ENCODE measurements around the gene VSTM5.

The VSTM5 gene

DNA sequence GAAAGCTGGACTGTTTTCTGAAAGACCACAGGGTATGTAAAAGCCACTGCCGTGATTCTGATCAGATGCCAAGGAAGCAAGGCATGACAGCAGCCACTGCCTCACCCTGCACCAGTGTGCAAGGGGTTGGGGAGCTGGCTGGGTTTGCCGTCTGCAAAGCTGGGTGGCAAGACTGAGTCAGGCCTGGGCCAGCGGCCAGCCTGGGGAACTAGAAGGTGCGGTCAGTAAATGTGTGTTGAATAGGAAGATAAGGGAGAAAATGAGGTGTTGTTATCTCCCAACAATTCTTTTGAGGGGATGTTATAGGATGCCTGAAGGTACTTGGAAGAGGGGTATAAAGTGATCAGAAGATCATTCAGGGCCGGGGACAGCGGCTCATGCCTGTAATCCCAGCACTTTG is 8.0 kb downstream of the VSTM5 start:
- DNase-seq (ENCODE audit: low read depth in 3 of 3), result no peak

DNA sequence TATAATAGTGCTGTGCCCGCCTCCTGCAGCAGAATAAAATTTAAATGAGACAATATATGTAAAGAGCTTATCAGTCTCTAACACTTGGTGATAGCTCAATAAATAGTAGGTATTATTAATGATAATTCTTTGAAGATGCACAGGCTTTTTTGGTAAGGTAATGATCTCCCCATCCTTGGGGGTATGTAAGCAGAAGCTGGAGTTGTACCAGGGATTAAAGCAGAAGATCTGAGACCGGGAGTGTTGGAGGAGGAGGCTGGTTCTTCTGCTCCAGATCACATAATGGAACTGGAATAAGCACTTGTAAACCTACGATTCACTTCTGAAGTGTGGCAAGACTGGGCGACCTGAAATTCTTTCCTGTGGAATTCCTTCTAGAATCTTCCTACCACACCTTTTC is 8.4 kb downstream of the VSTM5 start:
- no peak for DNase-seq (ENCODE audit: low read depth in 3 of 3)

DNA sequence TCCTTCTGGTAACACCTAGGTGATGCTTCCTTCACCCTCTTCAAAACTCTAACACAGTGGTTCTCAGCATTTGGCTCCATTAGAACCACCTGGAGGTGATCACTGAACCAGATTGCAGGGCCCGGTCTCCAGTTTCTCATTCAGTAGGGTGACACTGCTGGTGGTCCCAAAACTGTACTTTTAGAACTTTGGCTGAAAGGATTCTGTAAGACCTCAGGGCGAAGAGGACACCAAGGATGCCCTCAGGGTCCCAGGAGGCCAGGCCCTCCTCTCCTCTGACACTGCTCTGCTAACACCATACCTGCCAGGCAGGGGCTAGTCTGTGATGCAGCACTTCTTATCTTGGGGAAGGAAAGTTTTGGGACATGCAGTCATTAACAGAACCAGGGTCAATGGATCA is 9.0 kb downstream of the VSTM5 start:
- no peak for DNase-seq (ENCODE audit: low read depth in 3 of 3)

DNA sequence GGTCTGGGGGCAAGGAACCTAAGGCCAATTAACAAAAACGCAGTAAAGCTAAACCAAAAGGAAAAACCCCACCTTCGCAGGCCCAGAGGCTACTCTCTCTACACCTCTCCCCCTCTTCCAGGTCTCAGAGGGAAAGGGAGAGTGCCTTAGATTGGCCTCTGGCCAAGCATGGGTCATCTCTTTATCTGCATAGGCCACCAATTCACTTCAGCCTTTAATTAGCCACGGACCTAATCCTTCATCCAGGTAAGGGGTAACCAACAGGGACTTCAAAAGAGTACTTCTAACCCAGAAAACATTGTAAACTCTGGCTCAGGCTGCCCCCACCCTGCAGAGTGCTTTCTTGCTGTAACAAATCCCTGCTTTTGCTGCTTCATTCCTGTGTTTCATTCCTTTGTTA is 9.4 kb downstream of the VSTM5 start:
- no peak for DNase-seq (ENCODE audit: low read depth in 3 of 3)

DNA sequence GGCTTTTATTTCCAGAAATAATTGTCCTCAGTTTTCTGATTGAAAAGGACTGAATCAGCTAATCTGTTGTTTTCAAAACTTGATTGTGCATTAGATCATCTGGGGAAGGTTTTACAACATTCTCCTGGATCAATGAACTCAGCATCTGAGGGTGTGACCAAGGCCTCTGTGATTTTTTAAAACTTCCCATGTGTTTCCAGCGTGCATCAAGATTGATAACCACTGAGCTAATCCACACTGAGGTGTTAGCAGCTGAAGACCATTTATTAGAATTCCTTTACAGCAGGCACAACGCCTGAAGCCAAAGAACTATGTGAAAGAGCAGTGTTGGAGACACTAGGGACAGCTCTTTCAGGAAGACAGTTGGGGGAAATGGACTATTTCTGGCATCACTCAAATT is 10.2 kb downstream of the VSTM5 start:
- DNase-seq (ENCODE audit: low read depth in 3 of 3), result no peak

DNA sequence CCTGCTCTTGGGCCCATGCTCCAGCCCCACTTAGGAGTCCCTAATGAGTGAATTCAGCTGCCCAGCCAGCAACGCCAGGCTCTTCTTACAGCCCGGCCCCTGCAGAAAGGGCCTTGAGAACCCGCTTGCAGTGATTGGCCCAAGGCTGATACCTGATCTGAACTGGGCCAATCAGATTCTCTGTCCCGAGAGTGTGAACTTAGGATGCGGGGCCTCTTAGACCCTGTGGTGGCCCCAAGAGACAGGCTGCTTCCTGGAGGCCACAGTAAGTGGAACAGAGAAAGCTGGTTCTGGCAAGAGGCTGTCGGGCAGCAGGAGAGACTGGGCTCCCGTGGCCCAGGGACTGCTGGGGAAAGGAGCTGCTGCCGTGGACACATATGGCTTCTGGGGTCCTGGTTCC is 11.5 kb downstream of the VSTM5 start:
- no peak for DNase-seq (ENCODE audit: low read depth in 3 of 3)

DNA sequence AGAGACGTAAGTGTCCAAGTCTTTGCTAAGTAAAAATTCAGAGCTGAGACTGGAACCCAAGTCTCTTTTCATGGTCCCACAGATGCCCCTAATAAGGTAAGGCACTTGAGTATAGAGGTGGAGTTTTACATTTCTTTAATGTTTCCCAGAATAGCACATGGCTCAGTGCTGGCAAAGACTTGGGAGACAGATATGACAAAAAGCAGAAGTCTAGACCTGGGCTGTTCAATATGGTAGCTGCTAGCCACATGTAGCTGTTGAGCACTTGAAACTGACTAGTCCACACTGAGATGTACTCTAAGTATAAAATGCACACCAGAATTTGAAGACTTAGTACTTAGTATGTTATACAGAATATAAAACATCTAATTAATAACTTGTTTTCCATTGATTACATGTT is 17.6 kb downstream of the VSTM5 start:
- DNase-seq (ENCODE audit: low read depth in 3 of 3), result no peak

DNA sequence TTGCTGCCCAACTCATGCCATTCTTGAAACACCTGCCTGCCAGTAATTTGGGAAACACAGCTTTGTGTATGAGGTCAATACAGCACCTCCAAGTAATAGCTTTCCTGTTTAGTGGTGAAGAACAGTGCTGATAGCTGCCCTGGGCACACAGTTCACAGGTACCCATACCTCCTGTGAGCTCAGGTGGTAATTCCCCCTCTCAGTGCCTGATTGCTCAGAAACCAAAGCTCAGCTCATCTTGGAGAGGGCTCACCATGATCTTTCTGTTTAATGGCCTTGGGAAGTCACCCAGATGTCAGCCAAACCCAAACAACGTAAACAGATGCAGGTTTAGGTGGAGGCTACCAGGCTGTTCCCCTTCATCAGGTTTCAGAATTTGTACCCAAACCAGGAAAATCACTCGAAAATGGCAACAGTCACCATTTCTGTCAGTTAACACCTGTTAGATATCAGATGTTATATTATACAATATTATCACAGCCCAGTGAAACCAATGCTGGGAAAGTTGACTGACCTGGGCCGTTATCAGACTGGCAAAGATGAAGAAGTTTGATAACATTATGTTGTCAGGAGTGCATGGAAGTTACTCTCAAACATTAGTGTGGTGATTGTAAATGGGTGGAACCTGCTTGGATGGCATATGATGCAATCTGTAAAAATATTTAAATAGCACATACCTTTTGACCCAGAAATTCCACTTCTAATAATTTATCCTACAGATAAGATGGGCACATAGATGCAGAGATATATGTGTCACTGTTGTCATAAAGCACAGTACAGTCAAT is 18.9 kb downstream of the VSTM5 start:
- DNase-seq (ENCODE audit: low read depth in 3 of 3), result no peak

DNA sequence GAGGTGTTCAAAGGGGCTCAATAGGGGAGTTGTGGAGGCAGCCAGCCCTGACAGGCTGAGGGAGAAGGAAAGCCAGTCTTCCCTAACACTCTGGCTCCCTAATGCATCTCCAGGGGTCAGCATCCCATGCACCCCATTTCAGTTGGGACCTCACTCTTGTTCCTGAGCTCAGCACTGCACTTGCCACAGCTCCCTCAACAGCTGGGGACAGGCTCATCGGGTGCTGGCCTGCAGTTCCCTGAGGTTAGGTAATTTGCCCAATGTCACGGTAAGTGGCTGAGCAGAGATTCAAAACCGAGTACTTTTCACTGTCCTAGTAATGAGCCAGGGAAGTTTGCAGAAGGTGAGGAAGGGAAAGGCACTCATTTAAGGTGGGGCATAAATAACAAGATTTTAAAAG is 20.8 kb downstream of the VSTM5 start:
- no peak for DNase-seq (ENCODE audit: low read depth in 3 of 3)

DNA sequence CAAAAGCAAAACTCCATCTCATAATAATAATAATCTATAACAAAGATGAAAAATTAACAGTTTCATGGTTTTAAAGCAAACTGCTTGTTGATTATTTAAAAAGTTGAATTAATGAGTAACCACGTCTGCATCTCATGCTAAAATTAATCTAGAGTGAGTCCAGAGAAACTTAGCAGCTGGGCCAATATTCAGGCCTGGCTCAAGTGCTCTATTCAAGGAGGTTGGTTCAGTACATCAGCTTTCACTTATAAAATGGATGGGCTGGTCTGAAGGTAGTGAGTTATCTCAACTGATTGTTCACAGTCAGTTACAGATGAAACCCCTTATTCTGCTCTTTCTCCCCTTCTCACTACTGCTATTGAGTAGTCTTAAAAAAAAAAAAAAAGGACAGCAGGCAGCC is 23.1 kb downstream of the VSTM5 start:
- no peak for DNase-seq (ENCODE audit: low read depth in 3 of 3)

DNA sequence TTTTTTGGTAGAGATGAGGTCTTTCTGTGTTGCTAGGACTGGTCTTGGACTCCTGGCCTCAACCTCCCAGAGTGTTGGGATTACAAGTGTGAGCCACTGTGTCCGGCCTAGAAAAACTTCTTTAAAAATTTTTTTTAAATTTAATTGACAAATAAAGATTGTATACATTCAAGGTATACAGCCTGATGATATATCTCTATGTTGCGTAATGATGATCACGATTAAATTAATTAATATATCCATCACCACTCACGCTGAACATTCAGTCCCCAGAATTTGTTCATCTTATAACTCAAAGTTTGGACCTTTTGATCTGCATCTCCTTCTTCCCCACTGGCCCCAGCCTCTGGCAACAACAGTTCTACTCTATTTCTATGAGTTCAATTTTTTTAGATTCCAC is 27.2 kb downstream of the VSTM5 start:
- no peak for DNase-seq (ENCODE audit: low read depth in 3 of 3)

DNA sequence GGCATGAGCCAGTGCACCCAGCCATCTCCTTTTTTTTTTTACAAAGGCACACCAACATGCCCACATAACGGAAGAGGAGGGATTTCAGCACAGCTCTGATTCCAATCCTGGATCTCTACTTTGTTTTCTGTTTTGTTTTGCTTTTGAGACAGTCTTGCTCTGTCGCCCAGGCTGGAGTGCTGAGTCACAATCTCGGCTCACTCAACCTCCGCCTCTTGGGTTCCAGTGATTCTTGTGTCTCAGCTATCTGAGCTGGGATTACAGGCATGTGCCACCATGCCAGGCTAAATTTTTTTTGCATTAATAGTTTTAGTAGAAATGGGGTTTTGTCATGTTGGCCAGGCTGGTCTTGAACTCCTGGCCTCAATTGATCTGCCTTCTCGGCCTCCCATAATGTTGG is 28.1 kb downstream of the VSTM5 start:
- no peak for DNase-seq (ENCODE audit: low read depth in 3 of 3)

DNA sequence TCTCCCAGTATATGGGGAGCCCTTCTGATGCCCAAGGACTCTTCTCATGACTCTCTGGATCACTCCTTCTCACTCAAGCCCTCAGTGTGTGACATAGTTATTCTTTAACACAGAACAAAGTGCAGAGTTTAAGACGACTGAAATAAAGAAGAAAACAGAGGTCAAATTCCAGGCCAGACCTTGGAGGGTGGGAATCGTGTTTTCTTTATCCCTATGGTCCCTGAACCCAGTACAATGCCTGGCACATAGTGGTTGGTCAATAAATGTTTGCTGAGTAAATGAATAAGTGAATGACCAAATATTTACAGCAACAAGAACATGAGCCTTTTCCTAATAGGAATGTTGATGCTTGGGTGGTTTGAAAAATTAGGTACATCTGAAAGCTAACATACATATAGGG is 28.8 kb downstream of the VSTM5 start:
- no peak for DNase-seq (ENCODE audit: low read depth in 3 of 3)

DNA sequence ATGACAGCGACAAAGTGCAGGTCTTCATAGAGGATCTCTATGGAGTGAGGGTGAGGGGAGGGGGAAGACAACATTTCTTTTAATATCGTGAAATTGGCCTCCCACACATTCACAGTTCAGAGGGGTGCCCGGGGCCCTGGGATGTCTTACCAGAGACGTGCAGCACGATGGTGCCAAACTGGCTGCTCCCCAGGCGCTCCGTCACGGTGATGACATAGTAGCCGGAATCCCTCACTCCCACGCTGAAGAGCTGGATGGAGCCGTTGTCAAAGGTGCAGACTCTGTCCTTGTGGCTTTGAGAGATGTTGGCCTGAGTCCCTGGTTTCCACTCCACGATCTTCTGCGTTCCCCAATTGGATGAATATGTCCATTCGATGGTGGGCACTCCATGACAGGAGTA is 29.6 kb downstream of the VSTM5 start:
- no peak for DNase-seq (ENCODE audit: low read depth in 3 of 3)

DNA sequence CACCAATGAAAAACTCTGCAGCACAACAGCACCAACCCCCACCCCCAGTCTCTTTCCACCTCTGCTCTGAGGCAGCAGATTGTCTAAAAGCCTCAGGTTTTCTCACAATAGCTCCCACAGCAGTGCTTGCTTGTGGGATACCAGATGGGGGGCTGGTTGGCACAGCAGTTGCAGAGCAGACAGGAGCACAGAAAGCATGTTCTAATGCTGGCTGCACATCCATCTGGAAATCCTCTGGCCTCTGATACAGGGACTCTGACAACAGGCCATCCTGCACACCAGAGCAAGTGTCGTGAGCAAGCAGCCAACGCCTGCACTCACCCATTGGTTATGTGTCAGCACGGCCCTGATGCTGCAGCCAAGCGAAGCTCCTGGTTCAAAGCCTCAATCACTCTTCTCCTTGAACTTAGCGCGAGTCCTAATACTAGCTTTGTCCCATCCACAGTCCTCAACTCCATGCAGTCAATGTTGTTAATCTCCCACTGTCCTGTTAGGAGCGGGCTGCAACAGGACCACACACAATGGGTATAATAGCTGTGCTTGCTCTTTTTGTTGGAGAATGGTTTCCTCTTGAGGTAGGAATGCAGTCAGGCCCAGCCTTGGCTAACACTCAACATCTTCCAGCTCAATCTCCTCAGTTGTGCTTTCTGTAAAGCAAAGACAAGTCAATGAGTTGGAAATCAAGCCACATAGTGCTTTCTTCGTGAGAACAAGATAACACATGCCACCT is 30.3 kb downstream of the VSTM5 start:
- DNase-seq (ENCODE audit: low read depth in 3 of 3), result no peak

DNA sequence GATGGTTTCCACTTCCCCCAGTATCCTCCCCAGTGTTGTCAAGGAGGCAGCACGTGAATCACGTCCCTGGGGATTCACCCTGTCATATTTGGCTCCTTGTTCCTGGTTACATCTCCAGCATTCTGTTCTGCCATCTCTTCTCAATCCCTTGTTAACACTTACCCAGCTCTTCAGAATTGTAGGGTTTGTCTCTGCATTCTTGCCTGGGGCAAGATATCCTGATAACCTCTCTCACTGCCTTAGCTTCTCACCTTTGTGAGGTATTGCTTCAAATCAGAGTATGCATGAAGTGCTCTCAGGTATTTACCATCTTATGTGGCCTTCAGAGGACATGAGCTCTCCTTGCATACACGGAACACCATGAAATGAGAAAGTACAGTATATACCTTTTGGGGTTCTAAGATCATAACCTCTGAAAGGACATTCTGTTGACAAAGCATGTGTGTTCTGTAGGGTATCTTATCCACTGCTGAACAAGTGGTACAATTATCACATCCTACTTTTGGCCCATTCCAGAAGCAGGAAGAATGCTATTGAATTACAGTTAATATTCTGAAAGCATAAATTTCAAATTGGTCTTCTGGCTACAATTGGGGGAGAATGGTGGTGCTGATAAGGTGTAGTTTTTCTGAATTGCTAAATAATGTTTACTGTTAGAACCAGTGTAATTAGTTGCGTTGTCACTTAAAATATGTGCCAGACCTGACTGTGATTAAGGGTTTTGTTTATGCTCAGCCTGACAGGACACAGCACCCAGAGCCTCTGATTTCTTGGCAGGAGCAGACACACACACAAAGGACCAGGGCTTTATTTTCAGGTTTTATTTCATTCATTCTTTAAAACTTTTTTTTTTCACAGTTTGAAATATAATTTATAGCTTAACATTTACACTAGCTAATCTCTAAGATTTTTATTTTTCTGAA is 32.7 kb downstream of the VSTM5 start:
- DNase-seq (ENCODE audit: low read depth in 3 of 3), result no peak

DNA sequence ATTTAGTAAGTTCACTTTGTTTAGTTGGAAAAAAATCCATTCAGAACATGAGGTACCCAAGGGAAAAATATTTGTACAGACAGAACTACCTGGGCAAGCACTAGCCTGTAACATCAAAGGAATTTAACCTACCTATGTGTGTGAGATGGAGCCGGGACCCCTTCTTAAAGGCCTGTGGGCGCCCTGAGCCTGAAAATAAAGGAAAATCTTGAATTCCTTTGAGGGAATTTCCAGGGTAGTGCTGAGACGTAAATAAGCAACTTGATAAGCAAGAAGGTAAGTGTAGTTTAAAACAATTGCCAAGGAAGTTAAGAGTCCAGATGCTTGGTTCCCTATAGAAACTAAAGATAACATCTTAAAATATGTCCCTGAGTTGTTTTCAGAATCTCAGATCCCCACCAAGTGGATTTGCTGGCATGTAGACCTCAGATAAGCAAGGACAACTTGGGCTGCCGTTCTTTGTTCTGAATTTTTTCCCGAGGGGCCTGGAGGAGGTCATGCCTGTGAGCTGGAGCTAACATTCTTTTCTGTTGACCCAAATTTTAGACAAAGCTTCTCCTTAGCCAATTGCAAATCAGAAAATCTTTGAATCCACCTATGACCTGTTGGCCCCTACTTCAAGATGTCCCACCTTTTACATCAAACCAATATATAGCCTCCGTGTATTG is 35.3 kb downstream of the VSTM5 start:
- no peak for DNase-seq (ENCODE audit: low read depth in 3 of 3)

DNA sequence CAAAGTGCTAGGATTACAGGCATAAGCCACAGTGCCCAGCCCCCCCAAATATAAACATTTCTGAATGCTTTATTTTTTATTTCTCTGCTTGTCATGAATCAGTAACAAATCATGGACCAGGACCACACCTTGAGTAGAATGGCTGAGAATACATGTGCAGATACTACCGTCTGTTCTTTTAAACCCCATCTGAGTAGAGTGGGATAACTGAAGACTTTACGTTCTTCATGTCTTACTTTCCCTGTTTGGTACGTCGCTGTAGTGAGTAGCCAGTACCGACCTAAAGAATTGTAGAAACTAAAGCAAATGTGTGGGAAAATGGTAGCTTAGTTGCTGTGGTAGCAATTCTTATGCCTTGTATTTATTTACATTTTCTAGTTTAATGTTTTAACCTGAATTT is 36.4 kb downstream of the VSTM5 start:
- no peak for DNase-seq (ENCODE audit: low read depth in 3 of 3)

DNA sequence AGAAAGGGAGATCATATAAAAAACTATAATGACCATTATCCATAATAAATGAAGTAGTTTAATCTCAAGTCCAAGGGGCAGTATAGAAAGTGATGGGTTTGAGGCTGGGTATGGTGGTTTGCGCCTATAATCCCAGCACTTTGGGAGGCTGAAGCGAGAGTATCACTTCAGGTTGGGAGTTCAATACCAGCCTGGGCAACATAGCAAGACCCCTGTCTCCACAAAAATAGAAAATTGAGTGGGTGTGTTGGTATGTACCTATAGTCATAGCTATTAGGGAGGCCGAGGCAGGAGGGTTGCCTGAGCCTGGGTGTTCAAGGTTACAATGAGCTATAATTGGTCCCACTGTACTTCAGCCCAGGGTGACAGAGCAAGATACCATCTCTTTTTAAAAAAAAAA is 42.4 kb downstream of the VSTM5 start:
- no peak for DNase-seq (ENCODE audit: low read depth in 3 of 3)

DNA sequence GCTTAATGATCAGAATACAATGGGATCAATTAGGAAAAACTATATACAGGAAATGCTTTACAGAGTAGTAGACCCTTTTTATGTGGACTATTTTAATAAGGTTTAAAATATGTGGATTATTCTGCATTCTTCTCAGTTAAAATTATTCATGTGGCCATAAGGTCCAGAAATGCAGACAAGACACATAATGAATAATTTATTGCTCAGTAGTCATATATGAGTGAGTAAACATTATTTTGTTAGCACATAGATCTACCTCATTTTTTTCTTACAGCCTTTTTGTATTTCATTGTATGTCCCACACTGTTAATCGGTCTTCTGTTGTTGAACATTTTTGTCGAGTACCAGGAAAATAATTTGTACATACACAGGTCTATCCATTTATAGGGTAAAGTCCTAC is 45.5 kb downstream of the VSTM5 start:
- no peak for DNase-seq (ENCODE audit: low read depth in 3 of 3)

DNA sequence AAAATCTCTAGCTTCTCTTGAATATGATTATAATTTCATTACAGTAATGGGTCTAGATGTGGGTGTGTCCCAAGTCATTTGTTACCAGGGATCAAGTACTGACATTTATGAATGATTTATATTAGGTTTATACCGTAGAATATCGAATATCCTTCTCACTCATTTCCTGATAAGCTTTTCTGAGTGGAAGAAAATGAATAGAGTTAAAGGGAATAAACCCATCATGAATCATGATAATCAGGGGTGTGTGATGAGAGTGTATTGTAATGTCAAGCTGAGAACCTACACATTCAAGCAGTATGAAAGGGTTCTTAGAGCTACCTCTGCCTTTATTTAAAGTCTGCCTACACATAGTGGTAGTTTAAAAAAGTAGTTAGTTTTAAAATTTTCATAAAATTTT is 49.1 kb downstream of the VSTM5 start:
- DNase-seq (ENCODE audit: low read depth in 3 of 3), result no peak
